GM23338 (cell line): Measurements from ENCODE around the gene CCDC191.

Source experiments
- CTCF ChIP-seq, 2 experiments: fragments of 200-600 bp in 1 of 2; sonication (generic) in 1 of 2; conservative IDR thresholded peaks; 2 replicates each; pipeline versions ENCODE4 v1.5.1 to v1.6.1; 2016 to 2017; ENCODE audit warnings: antibody characterized with exemption in 2 of 2, low read depth in 2 of 2, mild to moderate bottlenecking in 2 of 2, moderate library complexity in 1 of 2
- EZH2 ChIP-seq: fragments of 200-600 bp; sonication (generic); IDR thresholded peaks from one replicate; pipeline ENCODE4 v1.8.0; 2017; ENCODE audit warnings: antibody characterized with exemption, mild to moderate bottlenecking, low read depth; ENCODE audit not compliant: unreplicated experiment
- JUNB ChIP-seq: IDR thresholded peaks from one replicate; pipeline ENCODE4 v1.6.1; 2016; ENCODE audit warnings: antibody characterized with exemption; ENCODE audit not compliant: unreplicated experiment
- POLR2AphosphoS5 ChIP-seq: IDR thresholded peaks from 2 replicates; pipeline ENCODE4 v1.6.1; 2016; ENCODE audit warnings: antibody characterized with exemption, low read depth
- TF ChIP-seq, protein P1 (sequence below): IDR thresholded peaks from one replicate; pipeline ENCODE4 v1.6.1; 2018; ENCODE audit warnings: antibody characterized with exemption; ENCODE audit not compliant: unreplicated experiment

DNA sequence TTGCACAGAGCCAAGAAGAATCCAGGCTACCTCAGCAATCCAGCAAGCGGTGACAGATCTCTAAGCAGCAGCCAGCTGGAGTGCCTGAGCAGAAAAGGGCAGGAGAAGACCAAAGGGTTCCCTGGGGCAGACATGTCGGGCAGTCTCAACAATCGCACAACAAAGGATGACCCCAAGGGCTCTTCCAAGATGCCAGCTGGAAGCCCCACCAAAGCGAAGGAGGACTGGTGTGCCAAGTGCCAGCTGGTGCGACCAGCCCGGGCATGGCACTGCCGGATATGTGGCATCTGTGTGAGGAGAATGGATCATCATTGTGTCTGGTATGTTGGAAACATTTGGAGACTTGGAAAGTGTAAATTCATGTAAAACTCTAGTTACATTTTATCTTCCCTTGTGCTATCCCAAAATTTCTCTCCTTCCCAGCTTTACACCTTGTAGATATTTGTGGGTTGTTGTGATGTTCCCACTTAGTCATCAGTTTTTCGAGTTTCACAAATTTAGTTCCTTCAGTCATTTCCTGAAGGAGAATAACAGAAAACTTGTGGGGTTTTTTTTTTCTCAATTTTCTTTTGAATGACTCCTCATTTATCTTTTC is 102.1 kb downstream of the CCDC191 start:
- TF ChIP-seq, protein P1, sequence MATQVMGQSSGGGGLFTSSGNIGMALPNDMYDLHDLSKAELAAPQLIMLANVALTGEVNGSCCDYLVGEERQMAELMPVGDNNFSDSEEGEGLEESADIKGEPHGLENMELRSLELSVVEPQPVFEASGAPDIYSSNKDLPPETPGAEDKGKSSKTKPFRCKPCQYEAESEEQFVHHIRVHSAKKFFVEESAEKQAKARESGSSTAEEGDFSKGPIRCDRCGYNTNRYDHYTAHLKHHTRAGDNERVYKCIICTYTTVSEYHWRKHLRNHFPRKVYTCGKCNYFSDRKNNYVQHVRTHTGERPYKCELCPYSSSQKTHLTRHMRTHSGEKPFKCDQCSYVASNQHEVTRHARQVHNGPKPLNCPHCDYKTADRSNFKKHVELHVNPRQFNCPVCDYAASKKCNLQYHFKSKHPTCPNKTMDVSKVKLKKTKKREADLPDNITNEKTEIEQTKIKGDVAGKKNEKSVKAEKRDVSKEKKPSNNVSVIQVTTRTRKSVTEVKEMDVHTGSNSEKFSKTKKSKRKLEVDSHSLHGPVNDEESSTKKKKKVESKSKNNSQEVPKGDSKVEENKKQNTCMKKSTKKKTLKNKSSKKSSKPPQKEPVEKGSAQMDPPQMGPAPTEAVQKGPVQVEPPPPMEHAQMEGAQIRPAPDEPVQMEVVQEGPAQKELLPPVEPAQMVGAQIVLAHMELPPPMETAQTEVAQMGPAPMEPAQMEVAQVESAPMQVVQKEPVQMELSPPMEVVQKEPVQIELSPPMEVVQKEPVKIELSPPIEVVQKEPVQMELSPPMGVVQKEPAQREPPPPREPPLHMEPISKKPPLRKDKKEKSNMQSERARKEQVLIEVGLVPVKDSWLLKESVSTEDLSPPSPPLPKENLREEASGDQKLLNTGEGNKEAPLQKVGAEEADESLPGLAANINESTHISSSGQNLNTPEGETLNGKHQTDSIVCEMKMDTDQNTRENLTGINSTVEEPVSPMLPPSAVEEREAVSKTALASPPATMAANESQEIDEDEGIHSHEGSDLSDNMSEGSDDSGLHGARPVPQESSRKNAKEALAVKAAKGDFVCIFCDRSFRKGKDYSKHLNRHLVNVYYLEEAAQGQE: no peak
- TF ChIP-seq EZH2: no peak
- TF ChIP-seq CTCF (conservative IDR thresholded peaks at IDR 0.05; ENCODE audit: low read depth in 2 of 2): no peak
- no peak for TF ChIP-seq JUNB
- no peak for TF ChIP-seq POLR2AphosphoS5
